Astrocyte (in vitro differentiated cells and primary cell): Measurements from ENCODE around the gene GNRHR.

ENCODE experiments used
- CTCF ChIP-seq: IDR thresholded peaks from 2 replicates; pipeline ENCODE4 v1.5.1; 2011; ENCODE audit warnings: low read depth, mild to moderate bottlenecking, inconsistent platforms, low read length, moderate library complexity; ENCODE audit not compliant: insufficient read depth
- EZH2 ChIP-seq: IDR thresholded peaks from 2 replicates; pipeline ENCODE4 v1.6.1; 2012; ENCODE audit warnings: mild to moderate bottlenecking, low read length, inconsistent platforms; ENCODE audit not compliant: insufficient read depth

GRCh38 chr4:67694662-67695061, 59.5 kb downstream of the GNRHR start:
- TF ChIP-seq CTCF (no peak), EZH2 (no peak)
